Stimulated activated naive CD8-positive, alpha-beta T cell treated with anti-CD3 and anti-CD28 coated beads, Interleukin-15, Interleukin-2, amounts not matched to agents 100 ng/mL and 50 ng/mL, for 24 hours (primary cell): Measurements from ENCODE around the gene EVI2B.
"Not testable (repeated sequence)": the region's sequence is repeated elsewhere in the genome, so short reads cannot be mapped to it uniquely, and the experiment has no call there.

ENCODE experiments used
- H3K27ac Mint-ChIP-seq: one replicate; pipeline ENCODE4 v1.8.0; 2021; ENCODE audit warnings: mild to moderate bottlenecking, mixed read lengths
- H3K27me3 Mint-ChIP-seq: one replicate; pipeline ENCODE4 v1.8.0; 2021; ENCODE audit warnings: mixed read lengths
- H3K36me3 Mint-ChIP-seq: one replicate; pipeline ENCODE4 v1.8.0; 2021; ENCODE audit warnings: low read depth, mixed read lengths
- H3K4me1 Mint-ChIP-seq: one replicate; pipeline ENCODE4 v1.8.0; 2021; ENCODE audit warnings: low read depth, mixed read lengths
- H3K4me3 Mint-ChIP-seq: one replicate; pipeline ENCODE4 v1.8.0; 2021; ENCODE audit warnings: mild to moderate bottlenecking, mixed read lengths
- H3K9me3 Mint-ChIP-seq: one replicate; pipeline ENCODE4 v1.8.0; 2021; ENCODE audit warnings: mixed read lengths

Gene EVI2B

GRCh38 chr17:31313982-31314781 is at the start of gene EVI2B:
EVI2B (minus strand) TSS chr17:31314054; CDS start chr17:31305609, 8,445 bp downstream.
- H3K9me3 Mint-ChIP-seq: peaks cover 3% of the 10 kb centered on the region
- peak within 1 kb of the TSS; percentile 97 for H3K27ac Mint-ChIP-seq
- H3K27me3 Mint-ChIP-seq: no peaks in the 10 kb centered on the region
- H3K4me1 Mint-ChIP-seq: peaks cover 65% of the 10 kb centered on the region
- peak within 1 kb of the TSS; percentile 80 for H3K4me3 Mint-ChIP-seq
- H3K36me3 Mint-ChIP-seq: peaks cover 32% of the 10 kb centered on the region

DNA sequence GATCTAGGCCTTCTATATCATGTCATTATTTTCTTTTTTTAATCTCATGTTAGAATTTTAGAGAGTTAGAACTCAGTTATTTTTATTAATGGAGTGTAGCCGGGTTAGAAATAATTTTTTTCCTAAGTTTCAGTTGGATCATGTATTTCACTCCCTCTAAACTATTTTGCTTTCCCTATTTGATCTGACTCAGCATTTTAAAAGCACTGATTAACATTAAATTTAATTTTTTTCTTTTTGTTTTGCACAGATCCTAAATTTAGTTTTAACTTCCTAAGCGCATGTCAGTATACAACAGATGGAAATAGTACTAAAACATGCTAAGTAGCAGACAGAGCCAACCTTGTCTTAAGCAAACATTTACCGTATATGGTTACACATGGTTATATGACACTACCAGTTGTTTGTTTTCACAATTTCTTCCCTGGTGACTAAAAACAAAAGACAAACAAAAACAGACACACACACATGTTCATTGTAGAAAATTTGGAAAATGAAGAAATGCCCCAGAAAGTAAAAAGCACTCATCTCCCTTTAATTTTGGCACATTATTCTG is 44.1 kb upstream of the EVI2B start:
- no peaks in the 10 kb centered on the region for H3K9me3 Mint-ChIP-seq

DNA sequence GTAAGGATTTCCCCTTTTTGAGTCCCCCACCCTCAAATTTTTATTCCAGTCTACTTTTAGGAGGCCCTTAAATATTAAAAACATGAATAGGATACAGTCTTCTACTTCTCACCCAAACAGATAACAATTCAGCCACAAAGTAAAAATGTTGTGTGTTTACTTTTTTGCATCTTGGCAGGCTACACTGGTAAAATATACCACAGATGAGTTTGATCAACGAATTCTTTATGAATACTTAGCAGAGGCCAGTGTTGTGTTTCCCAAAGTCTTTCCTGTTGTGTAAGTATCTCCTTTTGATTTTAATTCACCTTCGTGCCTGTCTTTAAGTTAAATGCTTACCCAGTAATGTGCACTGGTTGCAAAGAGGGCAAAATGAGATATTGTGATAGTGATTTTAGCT is 43.2 kb upstream of the EVI2B start:
- no peaks in the 10 kb centered on the region for H3K4me1 Mint-ChIP-seq
- no peak overlapping the region for H3K27ac Mint-ChIP-seq
- no peaks in the 10 kb centered on the region for H3K27me3 Mint-ChIP-seq
- peaks cover 45% of the 10 kb centered on the region for H3K36me3 Mint-ChIP-seq
- no peak overlapping the region for H3K4me3 Mint-ChIP-seq
- H3K9me3 Mint-ChIP-seq: no peaks in the 10 kb centered on the region

More for the DNA sequence above, 44.1 kb upstream of the EVI2B start:
- Mint-ChIP-seq H3K4me3 (no peak overlapping the region), H3K36me3 (peaks cover 45% of the 10 kb centered on the region), H3K27ac (no peak overlapping the region), H3K4me1 (no peaks in the 10 kb centered on the region), H3K27me3 (no peaks in the 10 kb centered on the region)

GRCh38 chr17:31355935-31356334 is 42.1 kb upstream of the EVI2B start:
- no peaks in the 10 kb centered on the region for H3K4me1 Mint-ChIP-seq
- no peaks in the 10 kb centered on the region for H3K9me3 Mint-ChIP-seq
- H3K27me3 Mint-ChIP-seq: no peaks in the 10 kb centered on the region
- no peak overlapping the region for H3K4me3 Mint-ChIP-seq
- H3K36me3 Mint-ChIP-seq: peaks cover 43% of the 10 kb centered on the region
- no peak overlapping the region for H3K27ac Mint-ChIP-seq

GRCh38 chr17:31349454-31349853 is 35.6 kb upstream of the EVI2B start:
- H3K9me3 Mint-ChIP-seq: no peaks in the 10 kb centered on the region
- no peak overlapping the region for H3K4me3 Mint-ChIP-seq
- no peaks in the 10 kb centered on the region for H3K27me3 Mint-ChIP-seq
- no peaks in the 10 kb centered on the region for H3K4me1 Mint-ChIP-seq
- peaks cover 21% of the 10 kb centered on the region for H3K36me3 Mint-ChIP-seq
- H3K27ac Mint-ChIP-seq: no peak overlapping the region

GRCh38 chr17:31345191-31345747 is 31.4 kb upstream of the EVI2B start:
- H3K4me3 Mint-ChIP-seq, H3K4me1 Mint-ChIP-seq, H3K27me3 Mint-ChIP-seq, H3K27ac Mint-ChIP-seq, H3K9me3 Mint-ChIP-seq: not testable (repeated sequence)
- H3K36me3 Mint-ChIP-seq: peaks cover 19% of the 10 kb centered on the region

GRCh38 chr17:31339906-31340661 is 26.2 kb upstream of the EVI2B start:
- Mint-ChIP-seq H3K36me3 (peaks cover 22% of the 10 kb centered on the region), H3K4me1 (no peaks in the 10 kb centered on the region), H3K27ac (no peak overlapping the region)

DNA sequence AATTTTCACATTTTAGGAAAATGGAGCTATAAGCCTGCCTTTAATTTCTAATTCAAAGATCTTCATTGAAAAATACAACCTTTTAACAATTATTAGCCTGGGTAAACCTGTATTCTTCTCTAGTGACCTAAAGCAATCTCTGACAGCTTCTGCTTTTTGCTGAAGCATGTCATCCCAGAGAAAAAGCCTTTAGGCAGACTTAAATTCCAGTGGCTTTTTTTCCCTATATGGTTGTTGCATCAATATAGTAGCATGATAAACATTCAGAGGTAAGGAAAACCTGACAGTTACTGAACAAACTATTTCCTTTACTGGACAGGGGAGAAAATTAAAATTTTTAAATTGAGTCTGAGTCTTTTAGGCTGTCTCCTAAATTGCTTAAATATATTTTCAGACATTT is 15.4 kb upstream of the EVI2B start:
- Mint-ChIP-seq H3K4me1 (peaks cover 42% of the 10 kb centered on the region), H3K9me3 (no peaks in the 10 kb centered on the region), H3K27ac (peak overlapping the region; percentile 84), H3K4me3 (peak overlapping the region; percentile 40), H3K36me3 (peaks cover 20% of the 10 kb centered on the region), H3K27me3 (no peaks in the 10 kb centered on the region)

More at GRCh38 chr17:31339906-31340661, 26.2 kb upstream of the EVI2B start:
- Mint-ChIP-seq H3K4me3 (no peak overlapping the region), H3K27me3 (no peaks in the 10 kb centered on the region), H3K9me3 (no peaks in the 10 kb centered on the region)

- H3K4me3 Mint-ChIP-seq: peak overlapping the region; percentile 33
- H3K36me3 Mint-ChIP-seq: peaks cover 24% of the 10 kb centered on the region
- H3K27me3 Mint-ChIP-seq: no peaks in the 10 kb centered on the region
- no peaks in the 10 kb centered on the region for H3K9me3 Mint-ChIP-seq
- H3K27ac Mint-ChIP-seq: peak overlapping the region; percentile 84
- H3K4me1 Mint-ChIP-seq: peaks cover 49% of the 10 kb centered on the region
These were observed 14.3 kb upstream of the EVI2B start for GRCh38 chr17:31328160-31328535.

- Mint-ChIP-seq H3K9me3 (no peaks in the 10 kb centered on the region), H3K4me3 (peak overlapping the region; percentile 33), H3K4me1 (peaks cover 52% of the 10 kb centered on the region), H3K27me3 (no peaks in the 10 kb centered on the region), H3K27ac (peak overlapping the region; percentile 84), H3K36me3 (peaks cover 24% of the 10 kb centered on the region)
These were observed 13.8 kb upstream of the EVI2B start for GRCh38 chr17:31327534-31328159.

GRCh38 chr17:31323551-31323950 is 9.7 kb upstream of the EVI2B start:
- H3K4me3 Mint-ChIP-seq: no peak overlapping the region
- H3K27me3 Mint-ChIP-seq: no peaks in the 10 kb centered on the region
- peak overlapping the region; percentile 81 for H3K27ac Mint-ChIP-seq
- H3K36me3 Mint-ChIP-seq: peaks cover 30% of the 10 kb centered on the region
- peaks cover 41% of the 10 kb centered on the region for H3K4me1 Mint-ChIP-seq
- no peaks in the 10 kb centered on the region for H3K9me3 Mint-ChIP-seq

- peaks cover 39% of the 10 kb centered on the region for H3K4me1 Mint-ChIP-seq
- H3K36me3 Mint-ChIP-seq: peaks cover 33% of the 10 kb centered on the region
- no peaks in the 10 kb centered on the region for H3K9me3 Mint-ChIP-seq
- H3K4me3 Mint-ChIP-seq: peak overlapping the region; percentile 82
- peak overlapping the region; percentile 96 for H3K27ac Mint-ChIP-seq
- H3K27me3 Mint-ChIP-seq: no peaks in the 10 kb centered on the region
These were observed 8.1 kb upstream of the EVI2B start for GRCh38 chr17:31321966-31322365.

GRCh38 chr17:31321481-31321880 is 7.6 kb upstream of the EVI2B start, which contains the start of gene EVI2A:
EVI2A (minus strand) TSS chr17:31321622; CDS start chr17:31319013, 2,609 bp downstream.
- H3K36me3 Mint-ChIP-seq: peaks cover 33% of the 10 kb centered on the region
- H3K4me1 Mint-ChIP-seq: peaks cover 41% of the 10 kb centered on the region
- no peaks in the 10 kb centered on the region for H3K27me3 Mint-ChIP-seq
- peak within 1 kb of the TSS; percentile 82 for H3K4me3 Mint-ChIP-seq
- H3K9me3 Mint-ChIP-seq: no peaks in the 10 kb centered on the region
- peak within 1 kb of the TSS; percentile 96 for H3K27ac Mint-ChIP-seq

- Mint-ChIP-seq H3K4me1 (peaks cover 46% of the 10 kb centered on the region), H3K9me3 (no peaks in the 10 kb centered on the region), H3K27me3 (no peaks in the 10 kb centered on the region), H3K4me3 (peak overlapping the region; percentile 82), H3K36me3 (peaks cover 26% of the 10 kb centered on the region), H3K27ac (peak overlapping the region; percentile 96)
These were observed 6.9 kb upstream of the EVI2B start for GRCh38 chr17:31320791-31321190.
